Calu3 (cell line): ENCODE measurements around the gene IFNLR1. TPM values are rescaled to one million over a fixed set of nuclear protein-coding genes. Genes with fewer than 3 reads are reported as not detected.

ENCODE experiments used
- BruUV-seq: library from RNA; stranded (reverse); fragments of 400-500 nt; replicated peaks from 2 replicates; lab custom pipeline; 2021; lab: Mats Ljungman, UMichigan
- CTCF ChIA-PET: fragments of 300-600 bp; sonication (Branson Sonifier 250); formaldehyde crosslinking; loops from one replicate; lab custom pipeline; 2022; ENCODE audit warnings: antibody characterized with exemption; lab: Charles Lee
- DNase-seq: peaks from one replicate; pipeline ENCODE4 v3.0.0; 2022
- H3K27ac Mint-ChIP-seq: one replicate; pipeline ENCODE4 v1.8.0; 2022; ENCODE audit warnings: mixed read lengths; ENCODE audit not compliant: unreplicated experiment
- H3K27me3 Mint-ChIP-seq: one replicate; pipeline ENCODE4 v1.8.0; 2022; ENCODE audit warnings: mixed read lengths; ENCODE audit not compliant: unreplicated experiment
- H3K36me3 Mint-ChIP-seq: one replicate; pipeline ENCODE4 v1.8.0; 2022; ENCODE audit warnings: mild to moderate bottlenecking, moderate library complexity, mixed read lengths; ENCODE audit not compliant: insufficient read depth, unreplicated experiment
- H3K4me1 Mint-ChIP-seq: one replicate; pipeline ENCODE4 v1.8.0; 2022; ENCODE audit warnings: mild to moderate bottlenecking, low read depth, mixed read lengths; ENCODE audit not compliant: unreplicated experiment
- H3K4me3 Mint-ChIP-seq: one replicate; pipeline ENCODE4 v1.8.0; 2022; ENCODE audit warnings: mild to moderate bottlenecking, low read depth, moderate library complexity, mixed read lengths; ENCODE audit not compliant: unreplicated experiment
- H3K9me3 Mint-ChIP-seq: one replicate; pipeline ENCODE4 v1.8.0; 2022; ENCODE audit warnings: low read depth, mixed read lengths; ENCODE audit not compliant: unreplicated experiment
- CTCF ChIP-seq: fragments of 200-600 bp; IDR thresholded peaks from one replicate; pipeline ENCODE4 v1.8.0; 2022; ENCODE audit warnings: antibody characterized with exemption; ENCODE audit not compliant: unreplicated experiment
- intact Hi-C: fragments of 100-400 bp; cut with micrococcal nuclease; formaldehyde crosslinking; loops from one replicate; pipeline ENCODE4 v1.10.0; 2022; ENCODE audit not compliant: unreplicated experiment
- total RNA-seq: library from RNA; stranded (reverse); gene quantifications from 2 replicates; pipeline ENCODE4 v1.2.3, GENCODE V29; 2022

Gene IFNLR1
- total RNA-seq, 1 experiment from 2014 or later = 4.5 TPM

GRCh38 chr1:24185076-24185475, 2.0 kb downstream of the IFNLR1 start:
- Mint-ChIP-seq H3K36me3 (peaks cover 6% of the 10 kb centered on the region), H3K4me1 (peaks cover 17% of the 10 kb centered on the region), H3K9me3 (no peaks in the 10 kb centered on the region), H3K4me3 (no peak overlapping the region), H3K27ac (no peak overlapping the region), H3K27me3 (no peaks in the 10 kb centered on the region)
- intact Hi-C loops = no loop called here
- CTCF ChIA-PET = interaction anchor here (0.7 kb wide), 1 partner anchor 35 kb away, joined by 4 read pairs; no protein-coding TSS in a partner anchor
- no TSS peak for BruUV-seq
- TF ChIP-seq CTCF = no peak
- DNase-seq = no peak

- CTCF ChIA-PET = no interaction called here
- no peak for DNase-seq
- Mint-ChIP-seq H3K4me3 (no peak overlapping the region), H3K27me3 (no peaks in the 10 kb centered on the region), H3K4me1 (peaks cover 8% of the 10 kb centered on the region), H3K27ac (no peak overlapping the region), H3K36me3 (no peaks in the 10 kb centered on the region), H3K9me3 (no peaks in the 10 kb centered on the region)
- BruUV-seq = no TSS peak
- TF ChIP-seq CTCF = no peak
- intact Hi-C loops = no loop called here
Observed at GRCh38 chr1:24182061-24182460, 5.0 kb downstream of the IFNLR1 start.

- Mint-ChIP-seq H3K9me3 (no peaks in the 10 kb centered on the region), H3K4me3 (no peak overlapping the region), H3K4me1 (peaks cover 8% of the 10 kb centered on the region), H3K36me3 (no peaks in the 10 kb centered on the region), H3K27ac (no peak overlapping the region), H3K27me3 (no peaks in the 10 kb centered on the region)
- TF ChIP-seq CTCF = no peak
- no peak for DNase-seq
- intact Hi-C loops = no loop called here
- CTCF ChIA-PET = no interaction called here
- no TSS peak for BruUV-seq
Observed at GRCh38 chr1:24181619-24182018, 5.5 kb downstream of the IFNLR1 start.

- peaks cover 8% of the 10 kb centered on the region for H3K4me1 Mint-ChIP-seq
- no peaks in the 10 kb centered on the region for H3K9me3 Mint-ChIP-seq
- no peaks in the 10 kb centered on the region for H3K27me3 Mint-ChIP-seq
- no peak overlapping the region for H3K27ac Mint-ChIP-seq
- H3K36me3 Mint-ChIP-seq = no peaks in the 10 kb centered on the region
- intact Hi-C loops = no loop called here
- no peak overlapping the region for H3K4me3 Mint-ChIP-seq
- TF ChIP-seq CTCF = no peak
- DNase-seq = no peak
- BruUV-seq = no TSS peak
- CTCF ChIA-PET = interaction anchor here (0.6 kb wide), 1 partner anchor 72 kb away, joined by 4 read pairs; no protein-coding TSS in a partner anchor
Observed at GRCh38 chr1:24180676-24181075, 6.4 kb downstream of the IFNLR1 start.
